Panc1 (cell line): Measurements from ENCODE around the gene EP300. TPM values are rescaled to one million over a fixed set of nuclear protein-coding genes. Genes with fewer than 3 reads are reported as not detected.

Source experiments
- ATAC-seq: fragments of 200-7000 bp; cut with Tn5 transposase; 2 replicates; pipeline ENCODE4 v1.9.1; 2020; ENCODE audit warnings: mild to moderate bottlenecking, moderate library complexity
- BruUV-seq: library from RNA; stranded (reverse); fragments of 400-500 nt; replicated peaks from 2 replicates; lab custom pipeline; 2021; lab: Mats Ljungman, UMichigan
- CTCF ChIA-PET: fragments of 300-600 bp; sonication (Branson Sonifier 250); formaldehyde crosslinking; loops from one replicate; lab custom pipeline; 2022; ENCODE audit warnings: antibody characterized with exemption; lab: Charles Lee
- POLR2A ChIA-PET: fragments of 300-600 bp; sonication (Branson Sonifier 250); formaldehyde crosslinking; loops from one replicate; lab custom pipeline; 2022; ENCODE audit warnings: antibody characterized with exemption; lab: Charles Lee
- DNase-seq: peaks from one replicate; pipeline ENCODE4 v3.0.0-alpha.2; 2010; ENCODE audit warnings: low read depth, low spot score
- H3K27ac ChIP-seq: 2 replicates; pipeline ENCODE4 v1.5.1; 2011; ENCODE audit warnings: mild to moderate bottlenecking, low read length, inconsistent platforms
- H3K27me3 ChIP-seq: fragments of 200-500 bp; sonication (Bioruptor generic); 2 replicates; pipeline ENCODE4 v1.6.0; 2014; ENCODE audit warnings: low read length, inconsistent platforms; ENCODE audit not compliant: control insufficient read depth, insufficient read depth
- H3K36me3 ChIP-seq: fragments of 200-500 bp; sonication (Bioruptor generic); 2 replicates; pipeline ENCODE4 v1.5.1; 2014; ENCODE audit warnings: inconsistent platforms, mild to moderate bottlenecking, low read length, moderate library complexity; ENCODE audit not compliant: control insufficient read depth, insufficient read depth
- H3K4me1 ChIP-seq: 2 replicates; pipeline ENCODE4 v1.5.1; 2011; ENCODE audit warnings: inconsistent platforms, mild to moderate bottlenecking, low read length, moderate library complexity; ENCODE audit not compliant: control insufficient read depth, insufficient read depth
- H3K4me3 ChIP-seq, 2 experiments: 2 replicates each; pipeline ENCODE4 v1.5.1; 2011 to 2012; ENCODE audit warnings: low read depth in 2 of 2, low read length in 2 of 2, mild to moderate bottlenecking in 2 of 2, inconsistent platforms in 1 of 2, moderate library complexity in 1 of 2
- H3K9me3 ChIP-seq: fragments of 200-500 bp; sonication (Bioruptor generic); 2 replicates; pipeline ENCODE4 v1.5.1; 2014; ENCODE audit warnings: low read depth, mild to moderate bottlenecking, inconsistent platforms, low read length, moderate library complexity; ENCODE audit not compliant: control insufficient read depth, insufficient read depth
- CTCF ChIP-seq: fragments of 450-650 bp; IDR thresholded peaks from 2 replicates; pipeline ENCODE4 v1.5.1; 2017; ENCODE audit warnings: mild to moderate bottlenecking
- POLR2AphosphoS5 ChIP-seq: IDR thresholded peaks from 2 replicates; pipeline ENCODE4 v1.6.1; 2012; ENCODE audit warnings: mild to moderate bottlenecking, low read depth, low read length, moderate library complexity
- REST ChIP-seq, 2 experiments: IDR thresholded peaks; 2 replicates each; pipeline ENCODE4 v1.6.1; 2011 to 2012; ENCODE audit warnings: low read depth in 2 of 2, control low read depth in 1 of 2, low read length in 1 of 2, mild to moderate bottlenecking in 1 of 2, moderate library complexity in 1 of 2; ENCODE audit not compliant: insufficient read depth in 1 of 2
- SIN3A ChIP-seq: IDR thresholded peaks from 2 replicates; pipeline ENCODE4 v1.6.1; 2012; ENCODE audit warnings: low read depth, mild to moderate bottlenecking, low read length, moderate library complexity, borderline replicate concordance; ENCODE audit not compliant: insufficient read depth
- TCF7L2 ChIP-seq: IDR thresholded peaks from 2 replicates; pipeline ENCODE4 v1.6.1; 2011; ENCODE audit warnings: mild to moderate bottlenecking, low read depth, low read length, inconsistent platforms
- in situ Hi-C: cut with HindIII; loops from 2 replicates; pipeline ENCODE4 v1.10.0; 2016; ENCODE audit warnings: low sequenced_read_pairs, low pct_unique_long_range_greater_than_20kb
- intact Hi-C: fragments of 100-400 bp; cut with micrococcal nuclease; formaldehyde crosslinking; loops from one replicate; pipeline ENCODE4 v1.10.0; 2022; ENCODE audit not compliant: unreplicated experiment
- total RNA-seq: library from RNA; stranded (reverse); gene quantifications from one replicate; pipeline ENCODE4 v1.2.1, GENCODE V29; 2021; ENCODE audit not compliant: unreplicated experiment

EP300 gene
- total RNA-seq, 1 experiment from 2014 or later = 46.8 TPM

GRCh38 chr22:41075946-41076345 lies 16.4 kb upstream of the EP300 start:
- in situ Hi-C loops (no loop called here), intact Hi-C loops (no loop called here)
- TF ChIP-seq TCF7L2 (no peak), REST (IDR thresholded peaks at IDR 0.05; ENCODE audit: insufficient read depth in 1 of 2, low read depth in 2 of 2, low read length in 1 of 2) (no peak), SIN3A (no peak), POLR2AphosphoS5 (no peak), CTCF (no peak)
- ChIA-PET POLR2A (no interaction called here), CTCF (no interaction called here)
- Histone ChIP-seq H3K9me3 (no peaks in the 10 kb centered on the region), H3K27me3 (no peaks in the 10 kb centered on the region), H3K27ac (no peak overlapping the region), H3K4me1 (no peaks in the 10 kb centered on the region), H3K36me3 (no peaks in the 10 kb centered on the region), H3K4me3 (no peak overlapping the region)
- BruUV-seq = no TSS peak
- DNase-seq (no peak), ATAC-seq (no peak)

GRCh38 chr22:41076857-41077256 lies 15.5 kb upstream of the EP300 start:
- Histone ChIP-seq H3K9me3 (no peaks in the 10 kb centered on the region), H3K27me3 (no peaks in the 10 kb centered on the region), H3K4me3 (no peak overlapping the region), H3K36me3 (no peaks in the 10 kb centered on the region), H3K4me1 (no peaks in the 10 kb centered on the region), H3K27ac (no peak overlapping the region)
- no peak for TF ChIP-seq TCF7L2
- TF ChIP-seq POLR2AphosphoS5 = no peak
- TF ChIP-seq REST (IDR thresholded peaks at IDR 0.05; ENCODE audit: insufficient read depth in 1 of 2, low read depth in 2 of 2, low read length in 1 of 2) = no peak
- no peak for TF ChIP-seq CTCF
- TF ChIP-seq SIN3A = no peak
- BruUV-seq = no TSS peak
- in situ Hi-C loops (no loop called here), intact Hi-C loops (no loop called here)
- ChIA-PET POLR2A (interaction anchor here (0.6 kb wide), 1 partner anchor 231 kb away, joined by 4 read pairs; no protein-coding TSS in a partner anchor), CTCF (no interaction called here)
- DNase-seq = no peak
- ATAC-seq = no peak
